GM18907 (cell line): Measurements from ENCODE around the gene FAM111B.
"Not testable (repeated sequence)": the region's sequence is repeated elsewhere in the genome, so short reads cannot be mapped to it uniquely, and the experiment has no call there.

Experiments
- ATAC-seq: cut with Tn5 transposase; IDR thresholded peaks from one replicate; pipeline ENCODE4 v1.9.1; 2021; ENCODE audit warnings: mild to moderate bottlenecking, moderate library complexity; ENCODE audit not compliant: unreplicated experiment

Gene FAM111B, protein sequence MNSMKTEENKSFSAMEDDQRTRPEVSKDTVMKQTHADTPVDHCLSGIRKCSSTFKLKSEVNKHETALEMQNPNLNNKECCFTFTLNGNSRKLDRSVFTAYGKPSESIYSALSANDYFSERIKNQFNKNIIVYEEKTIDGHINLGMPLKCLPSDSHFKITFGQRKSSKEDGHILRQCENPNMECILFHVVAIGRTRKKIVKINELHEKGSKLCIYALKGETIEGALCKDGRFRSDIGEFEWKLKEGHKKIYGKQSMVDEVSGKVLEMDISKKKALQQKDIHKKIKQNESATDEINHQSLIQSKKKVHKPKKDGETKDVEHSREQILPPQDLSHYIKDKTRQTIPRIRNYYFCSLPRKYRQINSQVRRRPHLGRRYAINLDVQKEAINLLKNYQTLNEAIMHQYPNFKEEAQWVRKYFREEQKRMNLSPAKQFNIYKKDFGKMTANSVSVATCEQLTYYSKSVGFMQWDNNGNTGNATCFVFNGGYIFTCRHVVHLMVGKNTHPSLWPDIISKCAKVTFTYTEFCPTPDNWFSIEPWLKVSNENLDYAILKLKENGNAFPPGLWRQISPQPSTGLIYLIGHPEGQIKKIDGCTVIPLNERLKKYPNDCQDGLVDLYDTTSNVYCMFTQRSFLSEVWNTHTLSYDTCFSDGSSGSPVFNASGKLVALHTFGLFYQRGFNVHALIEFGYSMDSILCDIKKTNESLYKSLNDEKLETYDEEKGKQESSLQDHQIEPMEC

GRCh38 chr11:59106363-59107336 is at the start of gene FAM111B:
TSS of gene FAM111B (plus strand) at chr11:59107237. CDS start at chr11:59109626, 2,389 bp downstream.
- ATAC-seq = peak; percentile 76

GRCh38 chr11:59058120-59059033 is 48.7 kb upstream of the FAM111B start:
- peak; percentile 94 for ATAC-seq

DNA sequence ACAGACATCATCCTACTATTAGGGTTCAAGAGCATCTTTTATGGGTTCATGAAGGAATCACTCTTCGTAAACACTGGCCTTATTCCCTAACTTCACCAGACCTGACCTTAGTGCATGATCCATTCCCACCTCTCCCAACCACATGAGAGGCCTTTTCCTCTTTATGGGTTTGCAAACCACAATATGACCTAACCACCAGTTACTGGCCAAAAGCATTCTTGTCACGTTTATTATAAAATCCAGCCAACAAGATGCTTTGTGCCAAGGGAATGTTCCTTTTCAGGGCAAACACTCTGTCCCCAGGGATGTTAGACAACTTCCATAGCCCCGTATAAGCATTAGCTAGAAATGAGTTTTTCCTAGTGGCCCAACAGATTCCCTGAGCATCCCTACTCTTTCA is 46.9 kb upstream of the FAM111B start:
- not testable (repeated sequence) for ATAC-seq

- no peak for ATAC-seq
Observed at GRCh38 chr11:59062602-59063529, 44.2 kb upstream of the FAM111B start.

- ATAC-seq = peak; percentile 53
Observed at GRCh38 chr11:59063996-59064727, 42.9 kb upstream of the FAM111B start.

DNA sequence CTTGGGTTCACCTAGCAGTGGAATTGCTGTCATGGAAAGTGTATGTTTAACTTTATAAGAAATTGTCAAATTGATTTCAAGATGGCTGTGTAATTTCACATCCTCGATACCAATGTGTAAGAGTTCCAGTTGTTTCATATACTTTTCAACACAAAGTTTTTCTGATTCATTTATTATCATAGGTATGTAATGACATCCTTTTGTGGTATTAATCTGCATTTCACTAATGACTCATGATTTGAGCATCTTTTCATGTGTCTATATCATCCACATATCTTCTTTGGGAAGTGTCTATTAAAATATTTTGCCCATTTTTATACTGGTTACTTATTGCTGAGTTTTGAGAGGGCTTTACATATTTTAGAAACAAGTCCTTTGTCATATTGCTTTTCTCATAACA is 38.0 kb upstream of the FAM111B start:
- ATAC-seq = no peak

GRCh38 chr11:59076876-59077571 is 30.0 kb upstream of the FAM111B start:
- peak; percentile 90 for ATAC-seq

DNA sequence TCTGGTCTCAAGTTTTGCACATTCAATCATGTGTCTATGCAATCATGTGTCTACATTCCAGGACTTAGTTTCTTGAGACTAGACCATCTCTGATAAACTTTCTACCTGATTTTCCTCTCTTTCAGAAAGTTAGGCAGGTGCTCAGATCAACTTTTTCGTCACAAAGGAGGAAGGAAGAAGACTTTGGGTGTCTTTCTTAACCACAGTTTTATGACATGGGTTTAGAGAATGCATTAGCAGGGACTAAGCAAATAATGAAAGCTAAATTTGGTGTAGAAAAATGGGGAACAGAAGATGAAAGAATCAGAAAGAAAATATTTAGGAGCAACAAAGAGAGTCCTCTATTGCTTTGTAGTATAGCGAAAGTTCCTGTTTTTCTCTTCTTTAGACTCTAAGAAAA is 28.6 kb upstream of the FAM111B start:
- ATAC-seq = peak; percentile 31

- no peak for ATAC-seq
Observed at GRCh38 chr11:59079086-59079485, 28.0 kb upstream of the FAM111B start.

- not testable (repeated sequence) for ATAC-seq
Observed at GRCh38 chr11:59080421-59080820, 26.6 kb upstream of the FAM111B start.

DNA sequence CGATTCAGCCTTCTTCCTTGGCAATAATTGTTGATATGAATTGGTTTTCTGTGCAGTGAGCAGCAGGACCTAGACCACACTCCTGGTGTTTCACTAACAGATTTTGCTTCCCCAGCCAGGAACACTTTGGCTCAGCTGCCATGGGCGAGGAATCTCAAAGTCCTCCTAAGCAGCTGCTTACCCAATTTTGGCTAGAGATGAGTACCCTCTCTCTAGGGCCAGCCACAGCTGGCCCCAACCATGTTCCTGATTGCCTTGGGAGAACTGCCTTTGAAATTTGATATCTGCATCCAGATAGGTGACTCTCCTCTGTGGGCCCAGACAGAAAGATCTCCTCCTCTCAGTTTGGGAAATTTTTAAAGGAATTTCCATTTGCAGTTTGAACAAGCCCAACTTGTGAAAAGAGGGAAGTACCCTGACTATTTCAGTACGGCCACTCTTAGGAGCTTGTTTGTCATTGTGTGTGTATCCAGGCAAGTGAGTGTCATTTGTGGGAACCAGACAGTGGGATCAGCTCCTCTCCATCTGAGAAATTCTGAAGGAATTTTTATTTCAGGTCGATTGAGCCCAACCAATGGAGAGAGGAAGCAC is 25.5 kb upstream of the FAM111B start:
- ATAC-seq = not testable (repeated sequence)

DNA sequence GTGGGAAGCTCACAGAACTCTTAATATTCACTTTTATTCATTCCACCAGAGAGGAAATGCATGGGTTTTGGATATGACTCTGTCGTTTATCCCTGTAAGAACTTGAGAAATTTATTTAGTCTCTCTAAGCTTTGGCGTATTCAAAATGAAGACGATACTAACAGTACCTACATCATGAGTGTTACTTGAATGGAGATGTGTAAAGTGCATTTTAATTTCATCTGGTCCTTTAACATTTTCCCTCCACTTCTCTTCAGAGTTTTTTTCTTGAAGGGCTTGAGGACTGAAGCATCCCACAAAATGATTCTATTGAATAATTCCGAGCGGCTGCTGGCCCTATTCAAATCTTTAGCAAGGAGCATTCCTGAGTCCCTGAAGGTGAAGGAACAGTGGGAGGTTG is 21.0 kb upstream of the FAM111B start, which contains the start of gene GLYATL1B:
Gene GLYATL1B (plus strand): TSS at position 301 of the 400 bp plus-strand sequence. CDS start 0 bp downstream, at position 301.
- ATAC-seq = not testable (repeated sequence)

- ATAC-seq = no peak
Observed at GRCh38 chr11:59088162-59088561, 18.9 kb upstream of the FAM111B start.

DNA sequence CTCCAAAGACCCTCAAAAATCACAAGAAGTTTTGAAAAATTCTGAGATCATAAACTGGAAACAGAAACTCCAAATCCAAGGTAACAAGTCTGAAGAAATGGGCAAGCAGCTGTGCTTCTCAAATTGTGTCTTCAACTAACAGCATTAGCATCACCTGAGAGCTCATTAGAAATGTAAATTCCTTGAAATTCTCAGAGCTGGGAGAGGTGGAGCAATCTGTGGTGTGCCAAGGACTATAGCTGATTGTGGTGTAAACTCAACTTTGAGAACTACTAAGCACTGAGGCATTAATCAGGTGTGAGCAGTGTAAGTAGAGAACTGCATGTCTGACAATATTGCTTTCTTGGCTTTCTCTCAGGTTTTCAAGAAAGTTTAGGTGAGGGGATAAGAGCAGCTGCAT is 13.5 kb upstream of the FAM111B start:
- ATAC-seq = not testable (repeated sequence)

DNA sequence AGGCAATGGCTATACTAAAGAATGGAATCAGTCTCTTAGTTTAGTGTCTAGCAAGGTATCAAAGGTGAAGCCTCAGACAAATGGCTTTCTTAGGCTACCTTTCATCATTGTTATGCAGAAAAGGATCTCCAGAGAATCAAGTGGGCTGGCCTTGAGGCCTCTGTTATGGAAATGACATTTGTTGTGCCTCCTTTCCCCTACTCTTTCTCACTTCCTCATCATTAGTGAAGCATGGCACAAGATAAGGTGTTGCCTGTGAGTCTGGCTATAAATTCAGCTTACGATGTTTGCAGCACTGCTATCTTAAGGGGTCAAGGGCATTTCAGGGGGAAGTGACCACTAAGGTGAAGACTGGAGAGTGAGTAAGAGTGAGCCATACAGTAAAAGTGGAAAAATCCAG is 11.8 kb upstream of the FAM111B start:
- peak; percentile 91 for ATAC-seq

DNA sequence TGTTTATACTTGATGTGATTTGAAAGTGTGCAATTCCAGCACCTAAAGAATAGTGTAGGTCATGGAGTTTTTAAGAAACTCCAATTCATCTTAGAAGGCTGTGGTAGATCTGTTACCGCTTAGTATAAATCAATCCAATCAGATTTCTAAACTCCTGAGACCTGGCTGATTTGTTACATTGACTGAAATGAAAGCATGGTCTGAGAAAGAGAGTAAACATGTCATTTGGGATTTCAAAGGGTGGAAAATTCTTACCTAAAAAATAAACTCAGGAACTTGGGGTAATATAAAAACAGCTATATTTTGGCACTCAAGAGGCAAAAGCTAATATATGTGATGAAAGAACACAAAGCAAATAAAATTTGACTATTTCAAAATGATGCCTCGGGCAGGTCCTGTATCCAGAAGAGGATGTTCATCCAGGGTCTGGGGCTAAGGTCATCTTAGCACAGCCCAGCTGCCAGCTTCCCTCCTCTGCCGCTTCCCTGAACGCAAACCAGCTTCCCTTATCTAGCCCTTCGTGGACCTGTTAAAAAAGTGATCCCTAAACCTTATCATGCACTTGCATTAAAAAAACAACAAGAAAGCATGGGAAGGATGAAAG is 11.0 kb upstream of the FAM111B start:
- not testable (repeated sequence) for ATAC-seq
